ENCODE data around the gene CIC. TPM values are rescaled to one million over a fixed set of nuclear protein-coding genes. Genes with fewer than 3 reads are reported as not detected.

The CIC gene
- total RNA-seq, 4 donors from 2014 or later: 57.8 to 90.0 (median 59.0) TPM

- no peak overlapping the region for H3K4me3 ChIP-seq (ENCODE audit: low read depth, poor library complexity, severe bottlenecking)
- no peak for TF ChIP-seq POLR2A (IDR thresholded peaks at IDR 0.05)
- TF ChIP-seq, protein P1, sequence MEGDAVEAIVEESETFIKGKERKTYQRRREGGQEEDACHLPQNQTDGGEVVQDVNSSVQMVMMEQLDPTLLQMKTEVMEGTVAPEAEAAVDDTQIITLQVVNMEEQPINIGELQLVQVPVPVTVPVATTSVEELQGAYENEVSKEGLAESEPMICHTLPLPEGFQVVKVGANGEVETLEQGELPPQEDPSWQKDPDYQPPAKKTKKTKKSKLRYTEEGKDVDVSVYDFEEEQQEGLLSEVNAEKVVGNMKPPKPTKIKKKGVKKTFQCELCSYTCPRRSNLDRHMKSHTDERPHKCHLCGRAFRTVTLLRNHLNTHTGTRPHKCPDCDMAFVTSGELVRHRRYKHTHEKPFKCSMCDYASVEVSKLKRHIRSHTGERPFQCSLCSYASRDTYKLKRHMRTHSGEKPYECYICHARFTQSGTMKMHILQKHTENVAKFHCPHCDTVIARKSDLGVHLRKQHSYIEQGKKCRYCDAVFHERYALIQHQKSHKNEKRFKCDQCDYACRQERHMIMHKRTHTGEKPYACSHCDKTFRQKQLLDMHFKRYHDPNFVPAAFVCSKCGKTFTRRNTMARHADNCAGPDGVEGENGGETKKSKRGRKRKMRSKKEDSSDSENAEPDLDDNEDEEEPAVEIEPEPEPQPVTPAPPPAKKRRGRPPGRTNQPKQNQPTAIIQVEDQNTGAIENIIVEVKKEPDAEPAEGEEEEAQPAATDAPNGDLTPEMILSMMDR (IDR thresholded peaks at IDR 0.05): no peak
- WGBS, 2 donors: 34 to 42% methylated on average over 28 of the region's 28 CpGs
- intact Hi-C loops (cut with DNase I; ENCODE audit: low total_unique reads): loop anchor here (10.0 kb wide), 1 partner anchor 192 kb away; no protein-coding TSS in a partner anchor
- no peak for DNase-seq (ENCODE audit: low spot score in 2 of 2)
These were observed 47.5 kb downstream of the CIC start for GRCh38 chr19:42316223-42317211.

DNA sequence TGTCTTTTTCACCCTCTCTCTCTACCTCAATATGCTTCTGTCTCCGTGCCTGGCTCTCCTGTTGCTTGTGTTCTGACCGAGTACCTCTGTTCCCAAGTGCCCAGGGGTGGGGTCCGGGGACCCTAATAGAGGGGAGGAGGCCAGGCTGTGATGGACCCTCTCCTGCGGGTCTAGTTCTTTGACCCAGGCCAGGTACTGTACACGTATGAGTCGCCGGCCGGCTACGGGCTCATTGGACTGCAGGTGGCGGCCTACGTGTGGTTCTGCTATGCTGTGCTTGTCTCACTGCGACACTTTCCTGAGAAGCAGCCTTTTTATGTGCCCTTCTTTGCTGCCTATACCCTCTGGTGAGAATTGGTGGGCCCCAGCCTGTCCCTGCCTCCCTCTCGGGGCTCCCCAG is 48.5 kb downstream of the CIC start:
- intact Hi-C loops (cut with DNase I; ENCODE audit: low total_unique reads): loop anchor here (10.0 kb wide), 1 partner anchor 193 kb away; no protein-coding TSS in a partner anchor
- TF ChIP-seq, protein P1 (IDR thresholded peaks at IDR 0.05): no peak
- TF ChIP-seq POLR2A (IDR thresholded peaks at IDR 0.05): no peak
- no peak overlapping the region for H3K4me3 ChIP-seq (ENCODE audit: low read depth, poor library complexity, severe bottlenecking)
- no peak for DNase-seq (ENCODE audit: low spot score in 2 of 2)
- WGBS, 2 donors: 86 to 91% methylated on average over 13 of the region's 13 CpGs

DNA sequence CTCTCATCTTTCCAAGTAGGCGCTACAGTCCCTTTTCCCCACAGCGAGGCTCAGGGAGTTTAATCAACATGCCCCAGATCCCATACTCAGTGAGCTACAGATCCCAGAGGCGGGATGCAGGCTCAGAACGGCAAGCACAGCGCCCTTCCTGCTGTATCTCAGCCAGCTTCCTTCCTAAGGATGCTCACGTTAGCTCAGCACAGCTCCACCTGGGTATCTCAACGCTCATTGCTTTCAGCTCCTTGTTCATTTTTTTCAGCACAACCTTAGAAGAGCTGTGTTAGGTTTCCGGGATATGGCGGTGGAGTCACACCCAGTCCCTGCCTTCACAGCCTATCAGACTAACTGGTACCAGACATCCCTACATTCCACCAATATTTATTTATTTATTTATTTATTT is 53.3 kb downstream of the CIC start:
- WGBS, 2 donors: 53 to 55% methylated on average over 9 of the region's 9 CpGs
- no peak for DNase-seq (ENCODE audit: low spot score in 2 of 2)
- TF ChIP-seq, protein P1 (IDR thresholded peaks at IDR 0.05): no peak
- TF ChIP-seq POLR2A (IDR thresholded peaks at IDR 0.05): no peak
- intact Hi-C loops (cut with DNase I; ENCODE audit: low total_unique reads): no loop called here
- no peak overlapping the region for H3K4me3 ChIP-seq (ENCODE audit: low read depth, poor library complexity, severe bottlenecking)

- WGBS, 2 donors: 35 to 51% methylated on average over 27 to 29 of the region's 29 CpGs
- no peak overlapping the region for H3K4me3 ChIP-seq (ENCODE audit: low read depth, poor library complexity, severe bottlenecking)
- no peak for TF ChIP-seq POLR2A (IDR thresholded peaks at IDR 0.05)
- TF ChIP-seq, protein P1 (IDR thresholded peaks at IDR 0.05): no peak
- intact Hi-C loops (cut with DNase I; ENCODE audit: low total_unique reads): no loop called here
- no peak for DNase-seq (ENCODE audit: low spot score in 2 of 2)
These were observed 54.4 kb downstream of the CIC start for GRCh38 chr19:42323473-42323851.

GRCh38 chr19:42323852-42324654 is 55.0 kb downstream of the CIC start:
- WGBS, 2 donors: 9 to 15% methylated on average over 18 to 56 of the region's 92 CpGs
- TF ChIP-seq POLR2A (IDR thresholded peaks at IDR 0.05): no peak
- TF ChIP-seq, protein P1 (IDR thresholded peaks at IDR 0.05): no peak
- H3K4me3 ChIP-seq (ENCODE audit: low read depth, poor library complexity, severe bottlenecking): no peak overlapping the region
- DNase-seq (ENCODE audit: low spot score in 2 of 2): no peak
- intact Hi-C loops (cut with DNase I; ENCODE audit: low total_unique reads): no loop called here

Measured in lower leg skin (tissue), 4 donors.